Measurements from ENCODE around the gene SNTG2.

- TF ChIP-seq POLR2AphosphoS5 (IDR thresholded peaks at IDR 0.05; ENCODE audit: low read depth, low read length) = no peak
- TF ChIP-seq TAF1 (IDR thresholded peaks at IDR 0.05; ENCODE audit: borderline replicate concordance, insufficient read depth, low read length) = no peak
- TF ChIP-seq REST (IDR thresholded peaks at IDR 0.05; ENCODE audit: insufficient read depth in 1 of 2, low read depth in 2 of 2, low read length in 2 of 2) = no peak
Observed at GRCh38 chr2:941871-942270, 8.8 kb upstream of the SNTG2 start.
